NK-92 treated with Interleukin-12 subunit alpha and Interleukin-12 subunit beta, amount 100 ng/mL, for 24 hours (cell line): ENCODE data around the gene TSPYL1.
A peak's percentile ranks its signal among the peaks of the same experiment; 100 is the strongest.

Source experiments
- DNase-seq: peaks from one replicate; lab custom pipeline; 2025; lab: John Stamatoyannopoulos, UW

Gene TSPYL1

DNA sequence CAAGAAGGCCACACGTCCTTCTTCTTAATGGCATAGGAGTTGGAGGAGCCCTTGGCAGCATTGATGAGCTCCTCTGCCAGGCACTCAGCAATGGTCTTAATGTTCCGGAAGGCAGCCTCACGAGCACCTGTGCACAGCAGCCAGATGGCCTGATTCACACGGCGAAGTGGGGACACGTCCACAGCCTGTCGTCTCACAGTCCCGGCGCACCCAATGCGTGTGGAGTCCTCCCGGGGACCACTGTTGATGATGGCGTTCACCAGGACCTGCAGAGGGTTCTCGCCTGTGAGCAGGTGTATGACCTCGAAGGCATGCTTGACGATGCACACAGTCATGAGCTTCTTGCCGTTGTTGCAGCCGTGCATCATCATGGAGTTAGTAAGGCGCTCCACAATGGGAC is 21.2 kb downstream of the TSPYL1 start:
- no peak for DNase-seq

DNA sequence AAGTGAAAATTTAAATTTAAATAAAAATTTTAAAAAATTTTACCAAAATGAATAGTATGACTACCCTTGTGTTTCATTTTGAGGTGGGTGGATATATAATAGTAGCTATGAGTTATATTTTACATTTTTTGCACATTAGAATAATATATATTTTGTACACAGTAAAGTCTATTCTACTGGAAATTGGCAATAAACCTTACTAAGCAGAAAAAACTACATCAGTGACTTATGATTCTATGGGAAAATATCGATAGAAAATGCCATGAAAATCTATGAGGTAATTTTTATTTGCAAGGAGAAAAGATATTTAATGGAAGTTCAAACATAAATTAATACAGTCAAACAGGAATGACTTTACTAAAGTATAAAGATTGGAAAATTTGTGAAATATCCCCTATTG is 23.0 kb downstream of the TSPYL1 start:
- no peak for DNase-seq

DNA sequence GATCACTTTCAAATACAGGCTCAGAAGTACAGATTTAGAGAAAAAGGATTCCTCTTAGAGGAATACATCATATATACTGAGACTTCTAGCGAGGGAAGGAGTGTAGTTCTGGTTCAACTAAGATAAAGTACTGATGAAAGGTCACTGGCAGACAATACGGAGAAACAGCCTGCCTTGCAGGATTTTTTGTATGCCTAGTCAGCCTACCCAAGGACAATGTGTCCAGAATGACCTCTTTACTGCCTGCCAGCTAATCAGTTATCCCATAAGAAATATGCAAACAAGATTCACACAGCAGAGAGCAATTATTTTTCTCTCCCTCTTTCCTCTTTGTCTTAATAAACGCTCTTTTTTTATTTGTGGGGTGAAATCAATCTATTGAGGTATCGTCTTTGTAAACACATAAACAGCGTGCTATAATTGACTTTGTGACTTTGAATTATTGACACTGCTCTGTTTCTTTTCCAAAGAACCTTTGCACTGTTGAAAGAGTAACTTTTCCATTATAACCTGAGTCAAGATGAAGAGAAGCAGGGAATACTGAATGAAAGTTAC is 24.4 kb downstream of the TSPYL1 start:
- no peak for DNase-seq

DNA sequence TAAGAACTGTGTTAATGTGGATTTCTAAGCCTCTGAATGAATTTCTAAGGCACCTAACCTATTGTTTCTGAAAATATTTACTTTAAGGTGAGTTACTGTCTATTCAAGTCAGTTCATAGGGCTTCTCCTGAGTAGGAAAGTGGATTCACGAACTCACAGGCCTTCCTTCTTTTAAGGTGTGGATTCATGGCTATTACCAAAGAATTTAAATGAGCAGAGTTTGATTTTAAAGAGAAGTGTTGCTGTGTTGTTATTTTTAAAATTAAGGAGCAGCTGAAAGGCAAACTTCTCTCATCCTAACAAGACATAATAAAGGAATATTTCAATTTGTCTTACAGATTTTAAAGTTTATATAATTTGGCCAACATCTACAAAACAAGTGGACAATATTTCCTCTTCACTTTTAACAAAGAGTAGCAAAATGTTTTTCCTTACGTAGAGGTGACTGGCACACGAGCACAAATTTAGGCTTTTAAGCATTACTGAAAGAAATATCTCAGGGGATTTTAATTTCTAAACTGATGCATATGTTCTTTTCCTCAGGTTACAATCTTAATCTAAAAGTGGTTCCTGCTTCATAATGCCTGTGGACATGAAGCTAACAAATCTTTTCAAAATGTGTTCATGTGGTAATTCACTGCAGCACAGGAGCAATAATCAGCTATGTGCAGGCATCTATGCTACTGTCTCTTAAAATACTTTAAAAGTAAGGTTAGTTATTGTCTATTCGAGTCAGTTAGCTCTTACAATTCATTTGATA is 25.3 kb downstream of the TSPYL1 start:
- no peak for DNase-seq

DNA sequence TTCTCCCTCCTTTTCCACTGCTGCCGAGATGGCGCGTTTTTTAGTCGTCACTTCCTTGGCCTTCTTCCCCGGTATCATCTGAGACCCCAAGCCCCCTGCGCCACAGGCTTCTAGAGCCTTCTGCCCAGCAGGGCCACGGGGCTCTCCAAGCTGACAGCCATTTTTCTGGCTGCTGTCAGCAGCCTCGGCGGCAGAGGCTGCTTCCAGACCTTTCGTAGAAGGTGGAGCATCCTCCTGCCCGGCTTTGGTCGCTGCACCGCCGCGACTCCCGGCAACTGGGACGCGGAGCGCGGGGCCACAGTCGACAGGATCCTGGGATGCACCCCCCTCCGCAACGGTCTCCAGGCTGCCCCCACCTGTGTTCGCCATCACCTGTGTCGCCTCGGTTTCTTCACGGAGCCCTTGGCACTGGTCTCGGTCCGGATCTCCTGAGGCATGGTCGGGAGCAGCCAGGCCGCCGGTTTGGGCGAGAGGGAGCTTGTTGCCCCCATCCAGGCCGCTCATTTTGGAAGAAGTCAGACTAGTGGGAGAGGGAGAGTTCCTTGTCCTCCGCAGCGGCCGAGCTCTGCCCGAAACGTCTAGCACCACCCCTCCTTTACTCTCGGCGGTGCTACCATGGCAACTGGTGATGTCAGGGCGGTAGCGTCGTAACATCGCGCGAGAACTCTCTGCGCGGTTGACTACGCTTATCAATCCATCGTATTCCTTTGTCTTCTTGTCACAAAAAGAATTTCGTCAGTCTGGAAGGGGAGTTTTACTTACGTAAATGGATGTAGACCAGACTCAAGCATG is 26.0 kb downstream of the TSPYL1 start, which contains the start of gene TSPYL4:
TSS of gene TSPYL4 (minus strand) at position 571 of the 792 bp plus-strand sequence. CDS start at position 504, 67 bp downstream.
- peak; percentile 77 for DNase-seq

DNA sequence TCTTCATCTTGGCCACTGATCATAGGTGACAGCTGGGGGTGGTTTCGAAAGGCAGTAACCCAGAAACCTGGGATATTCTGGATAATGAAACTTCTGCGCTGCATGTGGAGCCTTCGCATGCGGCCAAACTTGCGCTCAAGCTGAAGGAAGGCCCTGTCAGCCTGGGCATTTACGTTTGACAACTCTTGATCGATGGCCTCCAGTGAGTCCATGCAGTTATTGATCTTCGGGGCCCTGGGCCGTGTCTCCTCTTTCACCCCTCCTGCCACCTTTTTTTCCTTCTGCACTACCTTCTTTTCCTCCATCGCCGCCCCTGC is 26.6 kb downstream of the TSPYL1 start:
- DNase-seq = no peak

DNA sequence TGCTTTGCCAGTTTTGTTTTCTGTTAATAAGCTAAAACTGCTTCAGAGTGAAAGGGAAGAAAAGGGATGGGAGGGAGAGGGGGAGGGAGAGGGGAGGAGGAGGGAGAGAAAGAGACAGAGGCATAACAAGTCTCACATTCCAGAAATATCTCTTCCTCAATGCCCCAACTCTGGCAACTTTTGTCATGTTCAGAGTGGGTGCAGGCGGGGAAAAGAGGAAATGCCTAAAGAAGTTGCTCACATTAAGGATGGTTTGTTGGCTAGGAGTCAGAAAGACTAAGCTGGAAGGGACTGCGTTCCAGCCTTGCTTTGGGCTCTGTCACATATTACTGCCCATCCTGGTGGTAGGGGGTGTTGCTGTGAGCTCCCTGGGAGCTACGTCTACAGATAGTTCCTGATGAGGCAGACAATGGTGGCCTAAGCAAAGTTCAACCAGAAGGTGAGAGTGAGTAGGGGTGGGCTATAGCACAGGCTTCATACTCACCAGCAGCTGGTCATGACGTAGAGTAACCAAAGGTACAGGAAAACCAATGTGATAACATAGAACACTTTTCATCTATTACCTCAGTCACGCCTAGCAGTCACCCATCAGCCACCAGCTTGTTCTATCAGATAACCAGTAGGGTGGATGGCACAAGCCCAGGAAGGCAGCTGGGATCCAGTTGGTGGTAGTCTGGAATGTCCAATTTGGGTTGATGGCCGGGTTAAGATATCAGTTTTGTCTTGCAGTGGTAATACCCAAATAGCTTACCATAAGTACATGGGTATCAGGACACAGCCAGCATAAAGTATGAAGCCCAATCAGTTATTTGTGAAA is 28.0 kb downstream of the TSPYL1 start:
- DNase-seq = no peak

DNA sequence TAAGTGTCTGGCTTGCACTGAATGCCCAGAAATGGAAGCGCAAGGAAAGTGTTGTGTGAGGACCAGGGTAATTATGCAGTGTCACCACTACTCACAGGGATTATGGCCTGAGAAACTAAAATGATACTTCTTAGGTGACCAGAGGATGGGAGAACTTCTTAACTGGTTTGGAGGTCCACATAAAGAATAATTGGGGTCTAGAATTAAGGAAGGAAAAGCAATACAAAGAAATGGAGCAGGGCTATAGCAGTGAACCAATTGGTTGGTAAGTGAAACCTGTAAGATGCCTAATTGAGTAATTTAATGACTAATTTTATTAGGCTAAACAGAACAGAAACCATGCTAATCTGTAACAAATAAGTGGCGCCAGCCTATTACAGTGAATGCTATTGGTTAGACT is 31.2 kb downstream of the TSPYL1 start:
- no peak for DNase-seq

DNA sequence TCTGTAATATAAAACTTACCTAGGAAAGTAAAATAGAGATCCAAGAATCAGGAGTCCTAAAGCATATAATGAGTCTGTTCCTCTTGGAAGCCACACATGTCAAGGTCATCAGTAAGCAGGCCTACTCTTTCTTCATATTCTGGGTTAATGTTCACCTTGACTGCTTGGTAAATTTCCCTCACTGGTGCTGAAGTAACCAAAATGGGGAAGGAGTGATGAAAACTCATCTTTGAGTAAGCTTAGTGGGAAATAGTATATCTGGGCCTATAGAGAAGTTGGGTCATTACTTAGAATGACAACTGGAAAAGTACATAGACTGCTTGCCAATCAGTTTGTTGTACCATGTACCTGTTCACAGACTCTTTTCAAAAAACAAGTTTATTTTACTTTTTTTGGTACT is 32.4 kb downstream of the TSPYL1 start:
- no peak for DNase-seq

DNA sequence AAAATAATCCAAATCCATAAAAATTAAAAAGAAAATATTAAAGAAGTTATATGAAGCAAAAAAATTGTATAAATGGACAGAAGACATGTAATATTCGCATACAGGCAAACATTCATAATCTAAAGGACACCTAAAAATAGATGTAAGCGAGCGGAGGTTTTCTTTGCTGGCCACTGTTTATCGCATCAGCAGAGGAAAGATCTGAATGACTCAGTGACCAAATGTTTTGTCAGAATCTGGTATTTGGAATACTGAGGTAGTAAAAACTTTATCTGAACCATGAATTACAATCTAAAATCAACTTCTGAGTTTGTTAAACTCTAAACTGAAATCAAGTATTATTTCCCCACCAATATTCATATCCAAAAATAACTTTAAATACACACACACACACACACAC is 33.6 kb downstream of the TSPYL1 start:
- no peak for DNase-seq

DNA sequence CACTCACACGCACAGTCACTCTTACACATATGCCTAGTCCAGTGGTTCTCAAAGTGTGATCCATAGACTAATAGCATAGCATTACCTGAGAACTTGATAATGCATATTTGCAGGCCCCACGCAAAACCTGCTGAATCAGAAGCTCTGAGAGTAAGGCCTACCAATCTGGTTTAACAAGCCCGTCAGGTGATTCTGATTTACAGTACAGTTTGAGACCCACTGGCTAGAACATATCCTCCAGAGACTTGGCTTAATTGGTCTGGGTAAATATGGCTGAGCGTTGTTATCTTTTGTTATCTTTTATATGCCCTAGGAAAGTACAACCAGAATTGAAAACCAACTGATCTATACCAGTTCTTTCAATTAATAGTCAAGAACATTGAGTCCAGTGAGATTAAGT is 35.4 kb downstream of the TSPYL1 start:
- no peak for DNase-seq

DNA sequence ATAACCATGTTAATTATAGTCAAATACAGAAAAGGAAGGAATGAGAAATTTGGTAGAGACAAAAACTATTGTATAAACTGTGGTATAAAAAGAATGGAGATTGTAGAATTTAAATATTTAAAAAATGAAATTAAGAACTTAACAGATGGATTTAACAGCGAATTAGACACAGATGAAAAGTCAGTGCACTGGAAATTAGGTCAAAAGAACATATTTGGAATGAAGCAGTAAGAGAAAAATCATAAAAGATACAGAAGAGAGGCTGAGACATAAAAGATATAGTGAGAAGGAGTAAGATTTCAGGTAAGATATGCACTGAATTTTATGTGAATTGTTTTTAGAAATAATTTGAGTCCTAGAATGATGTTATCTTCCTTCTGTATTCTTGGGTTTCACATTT is 39.9 kb downstream of the TSPYL1 start:
- DNase-seq = no peak

DNA sequence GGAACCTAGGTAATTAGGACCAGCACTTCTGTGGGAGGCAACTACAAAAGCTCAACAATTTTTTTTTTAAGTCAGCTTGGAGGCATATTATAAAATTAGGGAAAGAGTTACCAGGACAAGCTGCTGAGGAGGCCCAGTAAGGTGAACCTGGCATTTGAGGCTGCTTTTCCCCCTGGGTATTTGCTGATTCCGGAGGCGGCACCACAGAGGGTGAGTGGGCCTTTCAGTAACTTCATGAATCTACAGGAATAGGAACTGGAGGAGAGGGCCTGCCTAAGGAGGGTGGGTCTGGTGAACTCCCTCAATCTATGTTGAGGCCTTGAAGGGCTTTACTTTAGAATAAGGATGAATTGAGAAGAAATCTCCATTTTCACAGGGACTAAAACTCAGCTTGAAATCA is 40.5 kb downstream of the TSPYL1 start:
- DNase-seq = no peak

DNA sequence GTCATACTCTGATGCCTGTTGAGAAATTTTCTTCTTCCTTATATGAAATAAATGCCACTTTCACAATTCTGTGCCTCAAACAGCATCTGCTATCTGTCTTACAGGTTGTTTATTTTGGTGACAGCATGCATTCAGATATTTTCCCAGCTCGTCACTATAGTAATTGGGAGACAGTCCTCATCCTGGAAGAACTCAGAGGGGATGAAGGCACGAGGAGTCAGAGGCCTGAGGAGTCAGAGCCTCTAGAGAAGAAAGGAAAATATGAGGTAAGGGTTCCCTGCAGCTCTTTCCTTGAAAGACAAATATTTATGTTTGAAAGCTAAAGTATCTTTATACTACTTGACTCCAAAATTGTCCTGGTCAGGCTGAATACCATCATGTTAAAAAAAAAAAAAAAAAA is 41.6 kb downstream of the TSPYL1 start:
- DNase-seq = no peak

DNA sequence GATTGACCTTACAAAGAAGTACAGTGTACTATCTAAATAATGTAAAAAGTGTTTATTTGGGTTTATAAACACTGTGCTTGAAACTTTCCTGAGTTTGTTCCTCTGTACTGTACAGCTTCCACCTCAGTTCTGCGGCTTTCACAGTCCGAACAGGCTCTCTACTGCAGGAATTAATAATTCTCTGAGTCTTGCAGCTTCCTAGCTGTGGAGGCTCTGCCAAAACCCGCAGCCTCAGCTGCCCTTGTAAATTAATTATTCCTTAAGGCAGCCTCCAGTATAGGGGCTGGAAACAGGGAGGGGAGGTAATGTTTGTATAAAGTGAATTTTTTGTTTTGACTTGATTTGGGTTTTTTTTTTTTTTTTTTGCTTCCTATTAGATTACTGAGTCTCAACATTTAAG is 45.0 kb downstream of the TSPYL1 start:
- DNase-seq = no peak

DNA sequence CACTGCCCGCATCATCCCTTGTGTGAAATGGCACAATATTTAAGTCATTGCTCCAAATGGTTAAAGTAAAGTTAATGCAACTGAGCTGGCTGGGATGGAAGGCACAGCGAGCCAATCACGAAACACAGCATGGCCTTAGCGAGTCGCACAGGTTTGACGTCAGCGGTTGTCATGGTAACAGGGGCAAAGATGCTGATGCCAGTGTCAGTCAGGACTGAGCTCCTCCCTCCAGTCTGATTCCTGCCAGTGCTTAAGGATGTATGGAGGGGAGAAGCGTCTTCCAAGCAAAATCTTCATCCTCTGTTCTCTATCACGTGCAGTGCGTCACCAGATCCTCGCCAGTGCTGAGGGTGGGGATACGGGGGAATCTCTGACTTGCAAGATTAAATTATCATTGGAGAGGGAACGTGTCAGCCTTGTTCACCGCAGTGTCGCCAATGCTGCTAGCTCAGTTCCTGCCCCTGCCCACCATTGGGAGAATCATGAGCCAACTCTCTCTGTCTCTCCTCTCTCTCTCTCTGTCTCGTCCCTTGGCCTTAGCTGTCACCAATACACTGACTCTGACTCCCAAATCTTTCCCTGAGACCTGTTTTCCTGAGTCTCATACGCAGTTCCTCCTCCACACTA is 50.3 kb downstream of the TSPYL1 start:
- no peak for DNase-seq
